ENCODE results near the gene DCUN1D4.

DNA sequence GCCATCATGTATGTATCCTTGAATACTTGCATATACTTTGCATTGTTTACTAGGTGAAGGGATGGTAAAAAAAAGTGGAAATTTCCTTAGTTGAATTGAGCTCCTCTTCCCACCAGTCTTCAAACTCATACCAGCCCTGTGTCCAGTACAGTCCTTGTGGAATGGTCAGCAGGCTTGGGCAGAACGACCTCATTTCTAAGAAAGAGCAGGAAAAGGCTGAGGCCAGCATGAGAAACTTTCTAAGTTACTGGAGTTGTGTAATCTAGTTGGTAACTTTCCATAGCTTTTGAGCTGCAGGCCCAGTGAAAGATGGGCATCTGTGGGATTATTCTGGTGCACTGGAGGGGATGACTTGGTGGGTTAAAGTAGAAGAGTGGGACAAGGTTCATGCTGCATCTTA lies 87.6 kb downstream of the DCUN1D4 start:
- TF ChIP-seq, protein P1, sequence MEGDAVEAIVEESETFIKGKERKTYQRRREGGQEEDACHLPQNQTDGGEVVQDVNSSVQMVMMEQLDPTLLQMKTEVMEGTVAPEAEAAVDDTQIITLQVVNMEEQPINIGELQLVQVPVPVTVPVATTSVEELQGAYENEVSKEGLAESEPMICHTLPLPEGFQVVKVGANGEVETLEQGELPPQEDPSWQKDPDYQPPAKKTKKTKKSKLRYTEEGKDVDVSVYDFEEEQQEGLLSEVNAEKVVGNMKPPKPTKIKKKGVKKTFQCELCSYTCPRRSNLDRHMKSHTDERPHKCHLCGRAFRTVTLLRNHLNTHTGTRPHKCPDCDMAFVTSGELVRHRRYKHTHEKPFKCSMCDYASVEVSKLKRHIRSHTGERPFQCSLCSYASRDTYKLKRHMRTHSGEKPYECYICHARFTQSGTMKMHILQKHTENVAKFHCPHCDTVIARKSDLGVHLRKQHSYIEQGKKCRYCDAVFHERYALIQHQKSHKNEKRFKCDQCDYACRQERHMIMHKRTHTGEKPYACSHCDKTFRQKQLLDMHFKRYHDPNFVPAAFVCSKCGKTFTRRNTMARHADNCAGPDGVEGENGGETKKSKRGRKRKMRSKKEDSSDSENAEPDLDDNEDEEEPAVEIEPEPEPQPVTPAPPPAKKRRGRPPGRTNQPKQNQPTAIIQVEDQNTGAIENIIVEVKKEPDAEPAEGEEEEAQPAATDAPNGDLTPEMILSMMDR (IDR thresholded peaks at IDR 0.05; ENCODE audit: insufficient read depth, low read length) = no peak
- TF ChIP-seq POLR2AphosphoS5 (IDR thresholded peaks at IDR 0.05; ENCODE audit: low read depth) = no peak
- TF ChIP-seq, protein P2, sequence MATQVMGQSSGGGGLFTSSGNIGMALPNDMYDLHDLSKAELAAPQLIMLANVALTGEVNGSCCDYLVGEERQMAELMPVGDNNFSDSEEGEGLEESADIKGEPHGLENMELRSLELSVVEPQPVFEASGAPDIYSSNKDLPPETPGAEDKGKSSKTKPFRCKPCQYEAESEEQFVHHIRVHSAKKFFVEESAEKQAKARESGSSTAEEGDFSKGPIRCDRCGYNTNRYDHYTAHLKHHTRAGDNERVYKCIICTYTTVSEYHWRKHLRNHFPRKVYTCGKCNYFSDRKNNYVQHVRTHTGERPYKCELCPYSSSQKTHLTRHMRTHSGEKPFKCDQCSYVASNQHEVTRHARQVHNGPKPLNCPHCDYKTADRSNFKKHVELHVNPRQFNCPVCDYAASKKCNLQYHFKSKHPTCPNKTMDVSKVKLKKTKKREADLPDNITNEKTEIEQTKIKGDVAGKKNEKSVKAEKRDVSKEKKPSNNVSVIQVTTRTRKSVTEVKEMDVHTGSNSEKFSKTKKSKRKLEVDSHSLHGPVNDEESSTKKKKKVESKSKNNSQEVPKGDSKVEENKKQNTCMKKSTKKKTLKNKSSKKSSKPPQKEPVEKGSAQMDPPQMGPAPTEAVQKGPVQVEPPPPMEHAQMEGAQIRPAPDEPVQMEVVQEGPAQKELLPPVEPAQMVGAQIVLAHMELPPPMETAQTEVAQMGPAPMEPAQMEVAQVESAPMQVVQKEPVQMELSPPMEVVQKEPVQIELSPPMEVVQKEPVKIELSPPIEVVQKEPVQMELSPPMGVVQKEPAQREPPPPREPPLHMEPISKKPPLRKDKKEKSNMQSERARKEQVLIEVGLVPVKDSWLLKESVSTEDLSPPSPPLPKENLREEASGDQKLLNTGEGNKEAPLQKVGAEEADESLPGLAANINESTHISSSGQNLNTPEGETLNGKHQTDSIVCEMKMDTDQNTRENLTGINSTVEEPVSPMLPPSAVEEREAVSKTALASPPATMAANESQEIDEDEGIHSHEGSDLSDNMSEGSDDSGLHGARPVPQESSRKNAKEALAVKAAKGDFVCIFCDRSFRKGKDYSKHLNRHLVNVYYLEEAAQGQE (IDR thresholded peaks at IDR 0.05; ENCODE audit: insufficient replicate concordance, low read depth) = no peak
- no peak for TF ChIP-seq SPI1 (IDR thresholded peaks at IDR 0.05; ENCODE audit: borderline replicate concordance, low read depth)
- no peak for TF ChIP-seq GABPA (IDR thresholded peaks at IDR 0.05; ENCODE audit: low read depth)
